ENCODE measurements around the gene PCDHGB5. TPM values are rescaled to one million over a fixed set of nuclear protein-coding genes. Genes with fewer than 3 reads are reported as not detected.

PCDHGB5 gene
- 7.9 and 8.3 TPM in 2 replicates for total RNA-seq

GRCh38 chr5:141397756-141398551 lies at the start of gene PCDHGB5:
Gene PCDHGB5, plus strand, starts transcription at chr5:141397947. Its CDS starts 181 bp downstream, at chr5:141398128.

GRCh38 chr5:141349917-141350619 lies 47.7 kb upstream of the PCDHGB5 start, which contains the start of gene PCDHGB1:
Gene PCDHGB1, plus strand, starts transcription at chr5:141350099. Its CDS starts 162 bp downstream, at chr5:141350261.

GRCh38 chr5:141354900-141355469 lies 42.8 kb upstream of the PCDHGB5 start, which contains the start of gene PCDHGA4:
Gene PCDHGA4, plus strand, starts transcription at chr5:141355021. Its CDS starts 87 bp downstream, at chr5:141355108.

GRCh38 chr5:141359790-141360426 lies 37.8 kb upstream of the PCDHGB5 start, which contains the start of gene PCDHGB2:
Gene PCDHGB2, plus strand, starts transcription at chr5:141359994. Its CDS starts 142 bp downstream, at chr5:141360136.

GRCh38 chr5:141363952-141364660 lies 33.6 kb upstream of the PCDHGB5 start, which contains the start of gene PCDHGA5:
Gene PCDHGA5, plus strand, starts transcription at chr5:141364162. Its CDS starts 169 bp downstream, at chr5:141364331.

GRCh38 chr5:141369994-141370848 lies 27.5 kb upstream of the PCDHGB5 start, which contains the start of gene PCDHGB3:
Gene PCDHGB3, plus strand, starts transcription at chr5:141370242. Its CDS starts 153 bp downstream, at chr5:141370395.

GRCh38 chr5:141373673-141374317 lies 24.0 kb upstream of the PCDHGB5 start, which contains the start of gene PCDHGA6:
Gene PCDHGA6, plus strand, starts transcription at chr5:141373891. Its CDS starts 193 bp downstream, at chr5:141374084.

GRCh38 chr5:141382469-141383294 lies 15.1 kb upstream of the PCDHGB5 start, which contains the start of gene PCDHGA7:
Gene PCDHGA7, plus strand, starts transcription at chr5:141382742. Its CDS starts 158 bp downstream, at chr5:141382900.

GRCh38 chr5:141387557-141388311 lies 10.0 kb upstream of the PCDHGB5 start, which contains the start of gene PCDHGB4:
Gene PCDHGB4, plus strand, starts transcription at chr5:141387698. Its CDS starts 187 bp downstream, at chr5:141387885.

GRCh38 chr5:141392429-141393198 lies 5.1 kb upstream of the PCDHGB5 start, which contains the start of gene PCDHGA8:
Gene PCDHGA8, plus strand, starts transcription at chr5:141392633. Its CDS starts 181 bp downstream, at chr5:141392814.

GRCh38 chr5:141402553-141403243 lies 5.0 kb downstream of the PCDHGB5 start, which contains the start of gene PCDHGA9:
Gene PCDHGA9, plus strand, starts transcription at chr5:141402778. Its CDS starts 175 bp downstream, at chr5:141402953.

GRCh38 chr5:141407790-141408505 lies 10.2 kb downstream of the PCDHGB5 start, which contains the start of gene PCDHGB6:
Gene PCDHGB6, plus strand, starts transcription at chr5:141408021. Its CDS starts 182 bp downstream, at chr5:141408203.

GRCh38 chr5:141412854-141413539 lies 15.2 kb downstream of the PCDHGB5 start, which contains the start of gene PCDHGA10:
Gene PCDHGA10, plus strand, starts transcription at chr5:141412987. Its CDS starts 189 bp downstream, at chr5:141413176.

GRCh38 chr5:141417494-141418172 lies 19.9 kb downstream of the PCDHGB5 start, which contains the start of gene PCDHGB7:
Gene PCDHGB7, plus strand, starts transcription at chr5:141417677. Its CDS starts 183 bp downstream, at chr5:141417860.

